Fibroblast of the conjunctiva (primary cell): Measurements from ENCODE around the gene KIAA1549.

Source experiments
- DNase-seq: peaks from one replicate; pipeline ENCODE4 v3.0.0-alpha.2; 2010; ENCODE audit warnings: low read depth

KIAA1549 gene

DNA sequence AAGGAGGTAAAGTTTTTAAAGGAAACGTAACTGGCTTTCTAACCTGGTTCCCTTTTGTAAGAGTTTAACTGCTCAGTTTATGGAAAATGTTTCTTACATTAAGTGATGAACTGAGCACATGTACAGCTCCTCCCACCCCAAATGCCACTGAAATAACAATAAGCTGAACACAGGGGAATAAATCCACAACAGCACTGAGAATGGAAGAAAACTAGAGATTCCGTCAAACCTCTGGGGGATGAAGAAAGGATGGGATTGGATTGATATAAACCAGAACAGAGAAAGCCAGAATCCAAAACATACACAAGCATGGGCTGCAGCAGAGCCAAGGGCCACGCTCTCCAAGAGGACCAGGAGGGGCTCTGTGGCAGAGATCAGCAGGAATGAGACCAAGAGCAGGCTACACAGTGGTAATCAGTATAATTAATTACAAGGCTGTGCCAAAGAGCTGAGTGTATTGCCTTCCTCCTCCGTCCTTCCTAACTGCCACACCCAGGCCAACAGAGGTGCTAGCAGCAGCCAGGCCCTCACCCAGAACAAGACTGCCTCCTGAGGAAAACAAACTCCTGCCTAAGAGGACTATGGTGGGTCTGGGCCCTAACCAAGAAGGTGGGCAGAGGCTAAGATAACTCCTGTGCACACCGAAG is 73.9 kb downstream of the KIAA1549 start:
- DNase-seq: no peak

- no peak for DNase-seq
Measured at GRCh38 chr7:138903859-138904435, 77.2 kb downstream of the KIAA1549 start.

DNA sequence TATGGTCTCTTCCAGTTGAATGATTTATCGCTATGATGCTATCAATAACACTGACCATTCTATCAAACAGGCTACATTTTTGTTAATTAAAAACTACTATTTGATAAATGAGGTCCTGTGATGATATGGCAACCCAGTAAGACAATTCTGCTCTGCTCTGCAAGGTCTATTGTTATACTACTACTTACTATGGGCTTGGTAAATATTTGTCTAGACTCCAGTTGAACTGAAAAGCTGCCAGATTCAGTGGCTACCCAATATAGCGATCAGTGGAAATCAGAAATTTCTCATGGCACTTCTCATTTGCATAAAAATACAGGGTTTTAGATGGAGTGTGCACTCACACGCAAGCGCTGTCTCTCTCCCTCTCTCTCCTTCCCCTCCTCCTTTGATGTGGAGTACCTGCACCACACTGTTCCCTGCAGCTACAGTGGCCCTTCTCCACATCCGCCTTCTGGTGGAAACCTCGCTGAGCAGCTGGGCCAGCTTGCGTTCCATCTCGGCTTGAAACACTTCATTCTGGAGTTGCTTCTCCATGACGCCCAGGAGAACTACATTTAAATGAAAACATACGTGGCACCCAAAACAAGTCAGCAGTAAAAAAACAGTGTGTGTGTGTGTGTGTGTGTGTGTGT is 77.9 kb downstream of the KIAA1549 start:
- DNase-seq: no peak

GRCh38 chr7:138902161-138902560 is 79.0 kb downstream of the KIAA1549 start:
- DNase-seq: no peak

DNA sequence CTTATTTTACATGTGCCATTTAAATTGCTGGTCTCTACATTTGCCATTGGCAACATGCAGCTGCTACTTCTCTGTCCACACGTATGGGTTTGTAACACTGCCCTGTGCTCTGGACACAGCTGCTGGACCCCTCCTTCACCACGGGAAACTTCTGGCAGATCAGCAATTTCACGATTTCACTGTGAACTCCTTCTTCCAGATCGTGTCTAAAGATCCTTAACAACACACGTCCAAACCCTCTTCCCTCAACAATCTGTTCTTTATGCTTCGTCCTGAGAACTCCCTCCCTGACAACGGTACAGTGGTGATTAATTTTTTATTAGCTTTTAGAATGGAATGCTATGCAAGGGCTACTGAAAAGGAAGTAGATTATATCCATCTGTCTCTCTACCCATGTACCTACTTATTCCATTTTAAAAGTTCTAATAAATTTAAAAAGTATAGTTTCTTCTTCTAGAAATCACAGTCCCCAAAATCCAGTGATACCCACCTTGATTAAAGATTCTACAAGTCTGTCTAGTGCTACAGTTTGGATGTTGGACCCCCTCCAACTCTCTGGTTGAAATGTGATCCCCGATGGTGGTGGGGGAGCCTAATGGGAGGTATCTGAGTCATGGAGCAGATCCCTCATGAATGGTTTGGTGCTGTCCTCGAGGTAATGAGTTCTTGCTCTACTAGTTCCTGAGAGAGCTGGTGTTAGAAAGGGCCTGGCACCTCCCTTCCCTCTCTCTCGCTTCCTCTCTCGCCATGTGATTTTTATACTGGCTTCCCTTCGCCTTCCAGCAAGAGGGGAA is 81.0 kb downstream of the KIAA1549 start:
- DNase-seq: no peak

DNA sequence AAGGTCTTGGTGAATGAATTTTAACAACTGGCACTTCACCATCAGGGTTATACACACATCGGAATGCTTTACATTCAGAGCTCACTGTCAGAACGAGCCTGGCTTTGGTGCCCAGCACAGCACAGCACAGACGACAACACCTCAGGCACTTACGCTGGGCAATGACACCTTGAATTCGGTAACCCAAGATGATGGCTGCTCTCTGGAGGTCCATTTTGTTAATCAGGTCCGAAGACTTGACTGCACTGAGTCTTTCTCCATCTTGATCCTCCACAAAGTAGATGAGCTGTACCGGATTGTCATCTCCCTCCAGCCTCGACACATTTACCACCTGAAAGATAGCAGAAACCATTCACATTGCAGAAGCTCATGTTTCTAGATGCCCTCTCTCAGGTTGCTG is 82.4 kb downstream of the KIAA1549 start:
- no peak for DNase-seq

DNA sequence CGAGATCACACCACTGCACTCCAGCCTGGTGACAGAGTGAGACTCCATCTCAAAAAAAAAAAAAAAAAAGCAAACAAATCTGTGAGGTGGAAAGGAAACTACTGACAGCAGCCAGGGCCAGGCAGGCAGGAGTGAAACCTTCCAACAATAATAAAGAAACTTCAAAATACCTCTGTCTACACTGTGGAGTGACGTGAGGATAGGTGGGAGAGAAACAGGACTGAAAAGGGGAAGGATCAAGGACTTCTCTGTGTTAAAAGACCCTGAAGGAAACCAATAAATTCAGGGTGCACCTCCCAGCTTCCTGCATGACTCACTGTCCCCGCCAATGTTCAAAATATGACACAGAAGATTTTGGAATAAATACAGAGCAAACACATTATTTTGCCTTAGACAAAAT is 82.9 kb downstream of the KIAA1549 start:
- DNase-seq: no peak

GRCh38 chr7:138895679-138896078 is 85.5 kb downstream of the KIAA1549 start:
- DNase-seq: no peak

DNA sequence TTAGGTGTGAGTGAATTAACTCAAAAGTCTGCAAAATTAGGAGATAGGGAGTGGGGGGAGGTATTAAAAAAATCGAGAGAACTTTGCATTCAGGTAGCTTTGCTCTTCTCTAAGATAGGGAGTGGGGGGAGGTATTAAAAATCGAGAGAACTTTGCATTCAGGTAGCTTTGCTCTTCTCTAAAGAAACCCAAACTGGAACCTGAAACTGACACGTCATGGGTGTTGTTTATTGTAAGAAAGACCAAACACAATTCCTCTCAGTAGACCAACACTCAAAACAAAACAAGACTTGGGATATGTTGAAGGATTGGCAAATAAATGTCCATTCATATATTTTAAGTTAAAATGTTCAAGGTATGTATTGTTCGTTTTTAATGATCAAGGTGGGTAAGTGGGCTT is 87.9 kb downstream of the KIAA1549 start:
- DNase-seq: no peak

DNA sequence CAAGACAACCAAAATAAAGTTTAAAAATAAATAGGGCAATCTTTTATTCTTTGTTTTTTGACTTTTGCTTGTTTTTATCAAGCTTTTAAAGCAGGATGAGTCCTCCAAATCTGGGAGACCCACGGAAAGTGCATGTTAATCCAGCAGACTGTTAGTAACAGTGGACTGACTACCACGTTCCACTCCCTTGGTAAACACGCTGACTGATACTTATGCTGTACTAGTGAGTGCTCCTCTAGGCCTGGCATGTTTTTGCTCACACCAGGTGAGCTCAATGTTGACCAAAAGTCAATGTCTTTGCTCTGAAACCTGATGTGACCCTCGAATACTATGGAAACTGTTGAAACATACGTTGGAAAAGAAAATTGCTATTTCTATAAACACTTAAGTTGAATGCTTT is 88.4 kb downstream of the KIAA1549 start:
- DNase-seq: no peak

- no peak for DNase-seq
Measured at GRCh38 chr7:138892006-138892630, 89.1 kb downstream of the KIAA1549 start.

DNA sequence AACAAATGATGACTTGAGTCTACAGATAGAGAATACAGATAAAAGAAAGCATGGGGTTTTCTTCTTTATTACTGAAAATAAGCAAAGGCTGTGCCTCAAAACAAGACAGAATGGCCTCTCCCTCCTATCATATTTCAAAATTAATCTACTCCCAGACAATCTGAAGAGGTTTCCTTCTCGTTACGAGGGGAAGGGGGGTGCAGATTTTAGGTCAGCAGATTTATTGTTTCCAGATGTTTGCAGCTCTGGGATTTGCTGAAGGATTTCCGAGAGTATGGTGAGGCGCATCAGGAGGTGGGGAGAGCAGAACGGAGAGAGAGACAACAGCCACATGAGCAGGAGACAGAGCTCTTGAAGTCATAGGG is 89.8 kb downstream of the KIAA1549 start:
- DNase-seq: peak; percentile 77

DNA sequence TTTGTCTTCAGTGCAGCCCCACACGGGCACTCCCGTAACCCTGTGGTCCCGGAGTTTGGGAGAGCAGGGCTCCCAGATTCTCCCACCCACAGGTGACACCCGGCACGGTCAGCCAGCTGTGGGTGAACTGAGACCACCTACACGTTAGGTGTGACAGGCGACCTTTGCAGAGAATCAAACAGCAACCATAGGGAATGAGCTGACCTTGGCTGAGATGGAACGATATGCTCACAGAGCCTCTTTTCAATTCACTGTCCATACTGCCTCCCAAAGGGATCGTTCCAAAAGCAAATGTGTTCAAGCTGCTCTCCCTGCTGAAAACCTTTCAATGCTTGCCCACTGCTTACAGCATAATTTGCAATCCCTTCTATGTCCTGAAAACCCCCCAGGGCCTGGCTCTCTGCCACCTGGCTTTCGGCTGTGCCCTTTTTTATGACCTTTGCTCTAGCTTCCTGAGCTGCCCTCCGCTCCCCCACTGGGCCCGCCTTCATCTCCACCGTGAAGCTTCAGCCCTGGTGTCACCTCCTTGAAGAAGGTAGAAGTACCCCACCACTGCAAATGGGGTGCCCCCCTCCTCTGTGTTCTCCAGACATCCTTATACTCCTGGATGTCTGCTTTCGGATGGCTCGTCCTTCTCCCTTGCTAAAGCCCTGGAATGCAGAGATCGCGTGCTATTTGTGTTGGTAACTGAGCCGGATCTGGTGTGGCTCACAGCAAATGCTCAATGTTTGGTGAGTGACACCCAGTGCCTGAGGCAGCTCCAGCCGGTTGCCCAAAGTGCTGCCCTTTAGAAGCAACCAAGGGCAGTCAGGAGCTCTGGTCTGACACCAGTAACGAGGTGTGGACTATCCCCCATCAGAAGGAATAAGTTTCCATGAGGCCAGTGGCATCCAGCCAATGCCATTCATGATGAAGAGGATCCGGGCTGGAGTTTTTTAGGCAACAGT is 90.4 kb downstream of the KIAA1549 start:
- peak; percentile 86 for DNase-seq

GRCh38 chr7:138889582-138890498 is 91.3 kb downstream of the KIAA1549 start:
- peak; percentile 34 for DNase-seq

GRCh38 chr7:138887872-138888656 is 93.1 kb downstream of the KIAA1549 start:
- no peak for DNase-seq

DNA sequence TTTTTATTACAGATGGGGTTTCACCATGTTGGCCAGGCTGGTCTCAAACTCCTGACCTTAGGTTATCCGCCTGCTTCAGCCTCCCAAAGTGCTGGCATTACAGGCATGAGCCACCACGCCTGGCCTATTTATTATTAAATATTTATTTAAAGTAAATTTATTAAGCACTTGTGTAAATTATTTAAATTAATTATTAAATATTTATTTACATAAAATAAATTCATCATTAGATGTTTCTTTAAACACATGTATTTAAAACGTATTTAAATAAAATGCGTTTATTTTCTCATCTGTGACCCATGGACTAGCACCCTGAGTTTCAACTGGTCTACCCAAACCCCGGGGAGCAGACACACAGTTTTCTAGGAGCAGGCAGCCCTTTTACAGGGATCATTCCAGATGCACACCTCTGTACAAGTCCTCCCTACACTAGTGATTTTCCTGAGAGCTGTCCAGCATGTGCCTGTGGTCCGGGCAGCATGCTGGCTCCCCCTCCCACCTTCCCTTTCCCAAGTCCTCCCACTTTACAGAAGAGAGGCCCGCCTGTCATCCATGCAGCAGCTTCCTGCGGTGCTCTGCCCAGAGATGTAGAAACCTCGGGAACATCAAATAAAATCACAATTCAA is 94.0 kb downstream of the KIAA1549 start:
- DNase-seq: no peak

DNA sequence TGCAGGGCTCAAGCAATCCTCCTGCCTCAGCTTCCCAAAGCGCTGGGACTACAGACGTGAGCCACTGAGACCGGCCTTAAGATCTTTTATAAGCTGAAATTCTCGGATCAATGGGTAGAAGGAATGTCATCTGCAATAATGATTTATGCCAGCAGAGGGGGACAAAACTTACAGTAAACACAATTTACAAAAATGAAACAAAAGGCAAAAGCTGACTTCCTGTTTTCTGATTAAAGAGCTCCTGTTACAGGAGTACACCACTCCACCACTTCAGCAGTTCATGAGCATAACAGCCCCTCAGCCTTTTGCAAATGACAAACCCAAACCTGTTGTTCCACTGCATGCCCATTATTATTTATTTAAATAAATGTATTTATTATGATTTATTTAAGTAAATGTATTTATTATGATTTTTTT is 94.7 kb downstream of the KIAA1549 start:
- peak; percentile 68 for DNase-seq

GRCh38 chr7:138885383-138886147 is 95.6 kb downstream of the KIAA1549 start:
- DNase-seq: no peak
